Hindlimb muscle (tissue), 1 donor: ENCODE measurements around the gene NUDT21. TPM values are rescaled to one million over a fixed set of nuclear protein-coding genes. Genes with fewer than 3 reads are reported as not detected.
A peak's percentile ranks its signal among the peaks of the same experiment; 100 is the strongest.

Experiments
- DNase-seq: peaks from one replicate; pipeline ENCODE4 v3.0.0-alpha.2; 2013
- polyA plus RNA-seq: library from polyadenylated mRNA; unstranded; fragments of 120-200 nt; gene quantifications from one replicate; pipeline ENCODE4 v1.2.1, GENCODE V29; 2013; ENCODE audit not compliant: insufficient read length

NUDT21 gene
- polyA plus RNA-seq, 1 donor: 51.2 TPM

DNA sequence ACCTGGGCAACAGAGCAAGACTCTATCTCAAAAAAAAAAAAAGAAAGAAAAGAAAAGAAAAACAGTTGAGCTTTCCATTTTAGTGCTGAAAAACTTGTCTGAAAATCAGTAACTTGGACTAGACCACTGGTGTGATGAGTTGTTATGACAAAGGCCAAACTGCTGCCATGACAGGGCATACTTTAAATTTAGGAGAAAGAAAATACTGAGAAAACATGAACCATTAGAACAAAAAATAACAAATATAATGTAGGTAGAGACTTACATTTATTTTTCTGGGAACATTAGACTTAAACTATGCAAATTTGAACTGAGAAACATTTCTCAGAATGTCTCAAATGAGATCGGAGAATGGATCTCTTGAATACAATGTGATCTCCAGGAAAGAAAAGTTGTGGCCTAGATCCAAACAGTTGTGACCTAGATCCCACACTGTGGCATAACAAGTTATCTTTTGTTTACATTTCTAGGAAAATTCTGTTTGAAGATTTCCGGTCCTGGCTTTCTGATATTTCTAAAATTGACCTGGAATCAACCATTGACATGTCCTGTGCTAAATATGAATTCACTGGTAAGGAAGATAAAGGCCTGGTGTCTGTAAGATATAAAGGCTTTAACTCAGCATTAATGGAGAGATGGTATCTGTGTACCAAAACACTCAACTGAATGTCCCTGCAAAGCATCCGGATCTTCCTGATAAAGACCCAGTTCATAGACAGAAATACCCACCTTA, 11.1 kb upstream of the NUDT21 start:
- DNase-seq: no peak

DNA sequence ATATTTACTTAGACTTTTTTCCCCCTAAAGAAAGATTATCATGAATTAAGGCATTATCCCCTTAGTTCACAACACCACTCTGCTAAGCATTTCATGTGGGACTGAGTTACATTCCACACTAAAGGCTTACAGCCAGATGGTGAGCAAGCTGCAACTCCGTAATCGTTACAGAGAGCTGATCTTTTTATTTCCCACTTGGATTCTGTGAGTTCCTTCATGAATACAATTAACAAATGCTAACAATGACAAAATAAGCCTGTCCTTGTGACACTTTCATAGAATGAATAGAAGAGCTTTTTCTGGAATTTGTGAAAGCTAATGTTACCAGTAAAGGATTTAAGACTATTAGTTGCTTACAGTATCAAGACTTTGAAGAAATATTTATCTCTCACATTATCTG, 9.0 kb upstream of the NUDT21 start:
- no peak for DNase-seq

DNA sequence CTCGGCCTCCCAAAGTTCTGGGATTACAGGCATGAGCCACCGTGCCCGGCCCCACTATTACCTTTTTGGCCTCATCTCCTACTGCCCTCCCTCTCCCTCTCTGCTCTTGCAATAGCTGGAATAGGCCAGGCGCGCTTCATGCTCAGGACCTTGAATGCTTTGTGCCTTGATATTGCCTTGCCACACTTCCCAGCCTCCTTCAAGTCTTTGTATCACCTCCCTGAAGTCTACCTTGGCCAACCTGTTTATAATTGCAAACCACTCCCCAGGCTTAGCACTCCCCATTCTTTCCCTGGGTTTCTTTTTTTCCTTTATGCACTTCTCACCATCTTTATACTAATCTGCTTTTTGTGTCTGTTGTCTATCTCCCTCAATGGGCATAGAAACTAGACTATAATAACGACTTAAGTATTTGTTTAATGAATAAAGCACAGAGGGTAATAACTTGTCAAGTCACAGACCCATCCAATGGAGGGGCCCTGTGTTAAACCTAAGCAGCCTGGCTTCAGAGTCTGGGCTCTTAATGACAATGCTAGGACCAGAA, 6.9 kb upstream of the NUDT21 start:
- no peak for DNase-seq

- no peak for DNase-seq
These were observed 889 bp upstream of the NUDT21 start for GRCh38 chr16:56451753-56452689.

DNA sequence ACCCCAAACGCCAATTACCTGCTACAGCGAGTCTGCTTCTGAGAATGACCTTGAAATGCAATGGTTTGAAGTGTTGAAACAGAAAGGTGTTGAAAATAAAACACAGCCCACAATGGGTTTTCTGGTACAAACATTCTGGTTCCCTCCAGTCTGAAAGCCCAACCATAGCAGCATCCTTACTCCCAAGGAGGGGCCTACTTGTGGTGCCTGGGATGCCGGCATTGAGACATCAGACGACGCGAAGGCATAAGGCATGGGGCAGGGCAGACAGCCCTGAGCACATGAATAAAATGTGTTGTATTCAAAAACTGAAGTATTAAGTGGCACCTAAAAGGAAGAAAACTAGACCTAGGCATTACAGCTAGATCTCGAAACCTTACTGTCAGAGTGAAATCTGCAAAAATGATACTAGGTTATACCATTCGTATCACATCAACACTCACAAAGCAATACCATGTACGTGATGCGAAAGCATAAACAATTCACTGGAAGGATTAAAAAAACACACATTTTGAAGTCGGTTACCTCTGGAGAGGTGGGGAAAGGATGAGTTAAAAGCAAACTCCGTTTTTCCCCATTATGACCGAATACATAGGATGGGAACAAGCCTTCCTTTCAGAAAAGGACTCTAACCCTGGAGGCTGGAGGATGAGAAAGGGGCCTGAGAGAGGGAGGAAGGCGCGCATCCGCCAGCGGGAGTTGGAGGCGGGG, 702 bp downstream of the NUDT21 start:
- DNase-seq: no peak

GRCh38 chr16:56448005-56448404, 3.1 kb downstream of the NUDT21 start:
- no peak for DNase-seq

- no peak for DNase-seq
These were observed 3.8 kb downstream of the NUDT21 start for GRCh38 chr16:56447286-56447685.

DNA sequence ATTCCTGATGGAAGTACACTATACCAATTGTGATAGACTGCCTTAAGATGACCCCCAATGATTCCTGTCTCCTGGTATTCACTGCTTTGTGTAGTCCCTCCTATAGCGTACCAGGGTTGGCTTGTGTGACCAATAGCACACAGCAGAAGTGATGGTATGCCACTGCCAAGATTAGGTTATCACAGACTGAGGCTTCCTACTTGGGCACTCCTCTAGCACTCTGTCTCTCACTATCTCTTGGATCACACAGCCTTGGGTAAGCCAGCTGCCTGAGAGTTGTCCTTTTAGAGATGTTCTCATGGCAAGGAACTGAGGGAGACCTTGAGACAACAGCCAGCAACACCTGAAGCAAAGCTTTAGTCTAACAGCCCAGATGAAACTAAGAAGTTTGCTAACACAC, 13.1 kb downstream of the NUDT21 start:
- DNase-seq: no peak

- no peak for DNase-seq
These were observed 14.9 kb downstream of the NUDT21 start for GRCh38 chr16:56436258-56436657.

- no peak for DNase-seq
These were observed 23.0 kb downstream of the NUDT21 start for GRCh38 chr16:56428091-56428490.

- DNase-seq: no peak
These were observed 24.5 kb downstream of the NUDT21 start for GRCh38 chr16:56426585-56426984.

DNA sequence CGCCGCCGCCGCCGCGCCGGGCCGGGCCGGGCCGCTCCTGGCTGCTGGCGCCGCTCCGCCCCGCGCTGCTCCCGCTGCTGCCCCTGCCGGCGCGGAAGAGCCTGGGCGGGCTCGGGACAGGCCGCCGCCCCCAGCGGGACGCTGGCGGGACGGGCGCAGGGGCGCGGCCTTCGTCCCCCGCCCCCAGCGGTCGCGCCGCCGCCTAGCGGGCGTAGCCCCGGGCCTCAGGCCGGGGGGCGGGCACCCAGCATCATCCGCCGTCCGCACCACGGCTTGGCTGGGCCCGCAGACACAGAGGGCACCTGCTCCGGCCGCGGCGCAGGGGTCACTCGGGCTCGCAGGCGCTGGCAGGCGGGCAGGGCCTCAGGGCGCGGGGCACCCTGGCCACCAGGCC, 25.7 kb downstream of the NUDT21 start, which contains the start of gene AMFR:
Gene AMFR, minus strand, starts transcription at position 107 of the 394 bp plus-strand sequence. CDS start 218 bp downstream, outside the sequence.
- peak; percentile 88 for DNase-seq

GRCh38 chr16:56424791-56425438, 26.2 kb downstream of the NUDT21 start:
- peak; percentile 42 for DNase-seq

DNA sequence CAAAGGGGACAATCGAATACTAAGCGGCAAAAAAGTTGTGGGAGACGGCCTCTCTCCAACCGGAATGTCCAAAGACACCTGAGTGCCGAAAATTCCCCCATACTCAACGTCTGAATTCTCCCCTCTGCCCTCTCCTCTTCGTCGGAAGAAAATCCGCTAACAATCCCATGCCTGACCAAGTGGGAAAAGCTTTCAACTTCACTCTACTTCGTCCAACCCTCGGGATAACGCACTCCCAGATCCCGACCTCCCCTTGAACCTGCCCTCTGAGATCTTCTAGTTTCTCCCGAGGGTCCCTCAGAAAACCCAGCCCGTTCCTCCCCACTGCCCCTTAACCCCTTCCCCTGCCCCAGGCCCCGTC, 26.7 kb downstream of the NUDT21 start:
- peak; percentile 15 for DNase-seq

- DNase-seq: no peak
These were observed 27.3 kb downstream of the NUDT21 start for GRCh38 chr16:56423584-56424403.

DNA sequence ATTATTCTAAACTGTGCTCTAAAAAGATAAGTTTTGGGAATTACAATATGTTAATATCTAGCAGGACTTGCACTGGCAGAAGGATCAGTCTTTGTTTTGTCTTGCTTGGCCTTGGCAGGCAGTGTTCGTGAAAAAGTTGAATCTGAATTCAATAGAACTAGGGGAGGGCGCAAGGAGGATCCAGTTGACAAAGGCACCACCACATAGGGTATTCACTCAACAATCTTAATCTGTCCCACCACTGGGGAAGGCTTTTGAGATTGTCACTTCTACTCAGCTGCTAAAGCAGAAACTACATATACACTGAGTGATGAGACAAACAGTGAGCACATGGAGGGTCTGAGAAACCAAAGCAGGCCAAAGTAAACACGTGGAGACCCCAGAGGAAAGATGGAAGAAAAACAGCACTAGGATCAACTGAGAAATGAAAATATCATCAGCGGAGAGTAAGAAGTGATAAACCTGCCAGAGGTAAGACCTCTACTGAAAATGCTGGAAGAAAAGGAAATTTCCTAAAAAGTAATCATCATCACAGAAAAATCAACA, 28.2 kb downstream of the NUDT21 start:
- DNase-seq: no peak

DNA sequence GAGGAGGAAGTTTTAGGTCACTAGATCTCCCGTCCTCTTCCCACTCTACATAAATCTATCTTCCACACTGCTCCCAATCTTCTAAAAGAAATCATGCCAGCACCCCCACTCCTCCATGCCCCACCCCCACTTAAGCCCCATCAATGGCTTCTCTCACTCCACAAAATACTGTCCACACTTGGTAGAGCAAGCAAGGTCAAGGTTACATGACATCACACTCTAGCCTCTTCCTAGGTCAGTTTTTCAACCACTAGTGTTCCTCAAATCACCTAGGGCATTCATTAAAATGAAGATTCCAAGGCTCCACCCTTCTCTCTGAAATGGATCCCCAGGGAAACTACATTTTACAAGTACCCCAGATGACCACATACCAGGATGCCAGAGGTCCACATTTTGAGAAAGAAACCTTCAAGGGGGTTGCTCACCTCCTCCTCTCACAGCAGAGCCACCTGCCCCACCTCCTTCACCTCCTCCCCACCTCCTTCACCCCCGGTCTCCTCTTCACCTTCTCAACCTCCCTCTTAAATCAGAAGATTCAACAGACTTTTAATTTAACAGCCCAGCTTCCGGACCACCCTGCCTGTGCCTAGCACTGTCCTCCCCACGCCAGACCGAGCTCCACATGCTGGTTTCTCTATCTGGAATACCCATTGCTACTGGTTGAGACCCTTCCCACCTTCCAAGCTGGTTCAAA, 29.0 kb downstream of the NUDT21 start:
- no peak for DNase-seq

- DNase-seq: no peak
These were observed 29.8 kb downstream of the NUDT21 start for GRCh38 chr16:56421313-56421712.

- no peak for DNase-seq
These were observed 30.5 kb downstream of the NUDT21 start for GRCh38 chr16:56420613-56421012.
